DMS153 (cell line): ENCODE data around the gene SLC5A3.

Source experiments
- DNase-seq: peaks from one replicate; lab custom pipeline; 2025; lab: John Stamatoyannopoulos, UW

SLC5A3 gene

DNA sequence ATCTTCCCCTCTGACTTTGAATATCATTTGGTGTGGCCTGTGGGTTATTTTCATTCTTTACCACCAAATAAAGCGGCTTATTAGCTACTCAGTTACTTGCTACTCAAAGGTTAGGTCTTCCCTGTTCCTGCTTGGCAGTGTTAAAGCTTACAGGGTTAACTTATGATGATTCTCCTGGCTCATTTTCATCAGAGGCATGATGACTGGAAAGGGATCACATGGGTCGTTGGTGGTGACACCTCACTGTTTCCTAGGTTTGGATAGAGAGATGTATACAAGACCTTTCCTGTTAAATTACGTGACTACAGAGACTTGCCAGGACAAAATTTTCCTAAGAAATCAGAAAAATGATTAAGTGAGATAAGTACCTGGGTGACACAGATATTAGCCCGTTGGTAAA, 27.4 kb downstream of the SLC5A3 start:
- no peak for DNase-seq

DNA sequence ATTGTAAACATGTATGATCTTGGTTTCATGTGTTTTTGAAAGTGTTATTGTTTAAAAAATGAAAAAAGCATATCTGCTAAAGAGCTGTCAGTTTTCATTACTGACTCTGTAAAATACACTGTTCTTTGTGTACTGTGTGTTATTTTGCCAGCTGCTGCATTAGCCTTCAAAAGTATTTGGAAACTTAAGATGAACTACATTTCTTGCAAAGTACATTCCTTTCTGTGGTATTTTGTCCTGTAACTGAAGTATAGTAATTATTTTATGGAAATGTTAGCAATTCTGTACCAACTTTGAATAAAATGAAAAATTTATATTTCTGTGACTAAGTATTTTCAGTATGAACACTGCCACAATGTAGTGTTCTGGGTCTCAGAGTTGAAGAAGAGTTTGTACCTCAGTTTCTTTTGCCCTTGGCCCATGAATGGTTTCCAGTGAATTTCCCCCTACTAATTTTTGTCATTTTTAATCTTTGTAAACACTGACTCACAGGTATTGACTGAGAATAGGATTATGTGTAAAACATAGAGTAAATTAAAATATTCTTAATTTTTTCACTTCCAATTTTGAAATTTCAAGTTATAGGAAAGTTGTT, 32.7 kb downstream of the SLC5A3 start:
- DNase-seq, result no peak

DNA sequence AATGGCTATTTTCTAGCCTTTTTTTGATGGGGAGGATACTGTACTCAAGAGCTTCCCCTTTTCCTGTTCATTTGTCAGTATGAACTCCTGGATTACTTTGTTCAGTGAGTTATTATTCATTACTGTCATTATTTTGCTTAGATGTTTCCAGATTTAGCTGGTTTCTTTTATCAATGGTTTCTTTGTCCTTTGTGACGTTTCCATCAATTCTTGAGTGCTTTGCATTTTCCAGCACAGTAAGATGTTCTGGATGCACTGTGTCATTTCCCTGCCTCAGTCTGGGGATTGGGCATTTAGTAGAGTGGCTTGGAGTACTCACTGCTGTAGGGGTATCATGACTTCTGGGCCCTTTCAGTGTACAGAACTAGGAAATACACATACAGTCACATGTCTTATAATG, 34.2 kb downstream of the SLC5A3 start:
- DNase-seq, result no peak

DNA sequence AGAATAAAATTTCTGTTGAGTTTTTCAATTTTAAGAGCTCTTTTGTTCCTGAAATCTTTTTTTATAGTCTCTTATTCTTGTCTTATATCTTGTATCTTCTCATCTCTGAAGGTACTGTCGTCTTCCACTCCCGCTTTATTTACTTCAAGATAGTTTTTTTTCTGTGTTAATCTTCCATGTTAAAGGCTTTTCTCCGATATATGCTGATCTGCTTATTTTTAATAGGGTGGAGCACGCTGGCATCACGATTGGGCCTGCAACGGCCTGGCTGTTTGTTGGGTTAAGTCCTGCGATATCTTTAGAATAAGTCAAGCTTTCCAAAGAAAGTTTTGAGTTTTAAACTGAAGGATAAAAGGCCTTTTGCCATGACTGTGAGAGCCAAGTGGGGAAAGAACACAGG, 35.7 kb downstream of the SLC5A3 start:
- no peak for DNase-seq

DNA sequence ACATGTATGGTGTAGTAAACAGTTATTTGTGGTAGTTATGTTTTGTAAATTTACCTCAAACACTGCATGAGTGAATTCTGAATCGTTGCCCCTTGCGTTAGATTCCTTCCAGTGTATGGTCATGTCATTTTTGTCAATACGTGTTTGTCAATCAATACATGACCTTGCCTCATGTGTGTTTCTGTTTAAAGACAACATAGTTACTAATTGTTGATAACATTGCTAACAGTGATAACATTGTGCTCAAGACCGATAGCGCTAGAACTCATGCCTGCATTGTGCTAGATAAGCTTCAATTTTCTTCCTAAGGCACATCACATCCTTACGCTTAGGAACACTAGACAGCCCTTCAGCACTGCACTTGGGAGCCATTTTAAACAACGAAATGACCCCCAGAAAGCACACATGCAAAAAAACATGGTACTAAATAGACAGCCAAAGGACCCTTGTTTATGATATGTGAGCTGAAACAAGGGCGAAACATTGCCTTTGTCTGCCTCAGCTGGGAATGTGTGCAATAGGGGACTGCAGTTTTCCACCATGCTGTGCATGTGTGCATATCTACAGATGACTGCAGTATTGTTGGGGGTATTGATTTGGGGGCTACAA, 37.3 kb downstream of the SLC5A3 start:
- DNase-seq, result no peak

DNA sequence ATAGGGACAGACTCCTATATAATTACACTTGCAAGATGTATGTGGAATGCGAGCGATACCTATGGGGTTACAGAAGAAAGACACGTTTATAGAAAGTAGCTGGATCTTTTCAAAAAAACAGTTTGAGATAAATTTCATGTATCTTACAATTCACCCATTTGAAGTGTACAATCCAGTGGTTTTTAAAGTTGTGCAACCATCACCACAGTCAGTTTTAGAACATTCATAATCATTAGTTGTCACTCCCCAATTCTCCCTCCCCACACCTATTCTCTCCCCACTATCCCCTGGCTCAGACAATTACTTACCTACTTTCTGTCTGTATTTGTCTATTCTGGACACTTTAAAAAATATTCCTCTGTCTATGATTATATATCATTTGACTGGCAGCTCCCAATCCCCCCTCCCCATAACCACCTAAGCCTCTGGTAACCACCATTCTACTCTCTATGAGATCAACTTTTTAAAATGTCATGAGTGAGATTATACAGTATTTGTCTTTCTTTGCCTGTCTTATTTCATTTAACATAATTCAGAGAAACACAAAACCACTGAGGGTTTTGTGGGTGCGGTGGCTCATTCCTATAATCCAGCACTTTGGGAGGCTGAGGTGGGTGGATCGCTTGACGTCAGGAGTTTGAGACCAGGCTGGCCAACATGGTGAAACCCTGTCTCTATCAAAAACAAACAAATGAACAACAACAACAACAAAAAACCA, 39.1 kb downstream of the SLC5A3 start:
- DNase-seq, result no peak

DNA sequence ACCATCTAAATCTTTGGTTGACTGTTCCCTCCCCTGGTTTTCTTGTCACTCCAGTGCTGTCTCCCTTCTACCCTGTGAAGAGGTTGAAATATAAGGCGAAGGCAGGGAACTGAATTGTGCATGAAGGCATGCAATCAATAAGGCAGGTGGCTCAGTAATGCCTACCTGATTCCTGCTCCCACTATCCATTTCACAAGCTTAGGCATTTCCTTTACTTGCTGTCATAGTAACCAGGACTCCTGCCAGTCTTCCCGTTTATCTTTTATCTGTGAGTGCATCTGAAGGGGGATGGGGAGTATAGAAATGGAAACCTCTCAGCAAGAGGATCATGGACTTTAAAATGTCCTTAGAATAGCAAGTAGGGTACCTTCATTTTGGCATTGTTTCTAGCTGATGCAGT, 40.5 kb downstream of the SLC5A3 start:
- no peak for DNase-seq

DNA sequence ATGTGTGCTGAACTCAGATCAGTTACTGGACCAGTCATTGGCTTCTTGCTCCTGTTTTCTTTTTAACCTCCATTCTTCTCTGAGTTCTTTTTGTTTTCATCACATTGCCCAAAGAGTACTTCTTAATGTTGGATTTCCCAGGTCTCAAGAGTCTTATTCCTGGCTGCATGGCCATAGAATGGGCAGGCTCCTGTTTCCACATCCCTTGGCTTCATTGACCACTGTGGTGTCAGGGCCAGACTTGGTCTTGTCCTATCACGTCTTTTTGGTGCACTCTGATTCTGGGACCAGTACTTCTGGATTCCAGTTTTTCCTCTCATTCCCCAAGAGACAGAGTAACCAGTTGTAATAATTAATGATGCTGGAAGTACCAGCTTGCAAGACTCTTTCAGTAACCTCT, 41.8 kb downstream of the SLC5A3 start:
- no peak for DNase-seq

DNA sequence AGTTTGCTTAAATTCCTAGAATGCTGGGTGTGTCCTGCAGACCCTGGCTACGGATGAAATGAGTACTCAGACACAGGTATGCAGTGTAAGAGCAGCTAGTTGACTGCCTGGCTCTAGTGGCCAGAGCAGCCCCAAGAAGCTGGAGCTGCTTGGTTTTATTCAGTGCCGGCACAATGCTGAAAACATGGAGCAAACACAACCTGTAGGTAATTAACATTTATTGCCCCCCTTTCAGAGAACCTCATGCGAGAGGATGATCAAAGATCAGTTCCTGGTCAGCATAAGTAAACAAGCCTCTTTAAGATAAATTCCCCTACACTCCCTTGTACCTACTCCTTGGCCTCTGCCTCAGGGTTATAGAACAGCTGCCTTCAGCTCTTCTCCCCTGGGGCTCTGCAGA, 43.2 kb downstream of the SLC5A3 start:
- no peak for DNase-seq

DNA sequence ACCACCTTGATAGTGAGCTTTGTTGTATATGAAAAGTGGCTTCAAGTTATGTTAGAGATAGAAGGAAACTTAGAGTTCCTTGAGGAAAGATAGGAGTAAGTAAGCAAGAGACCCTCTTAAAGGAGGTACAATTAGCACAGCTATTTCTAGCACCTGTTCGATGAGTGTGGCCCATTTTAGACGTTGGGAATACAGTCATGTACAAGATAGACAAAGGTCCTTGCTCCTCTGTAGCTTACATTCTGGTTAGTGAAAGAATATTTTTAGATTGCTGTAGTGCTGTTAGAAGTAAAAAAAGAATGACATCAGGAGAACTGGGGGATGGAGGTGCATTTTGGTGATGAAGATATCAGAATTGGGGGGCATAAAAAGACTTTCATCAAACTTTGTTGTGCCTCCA, 47.5 kb downstream of the SLC5A3 start:
- DNase-seq, result no peak

DNA sequence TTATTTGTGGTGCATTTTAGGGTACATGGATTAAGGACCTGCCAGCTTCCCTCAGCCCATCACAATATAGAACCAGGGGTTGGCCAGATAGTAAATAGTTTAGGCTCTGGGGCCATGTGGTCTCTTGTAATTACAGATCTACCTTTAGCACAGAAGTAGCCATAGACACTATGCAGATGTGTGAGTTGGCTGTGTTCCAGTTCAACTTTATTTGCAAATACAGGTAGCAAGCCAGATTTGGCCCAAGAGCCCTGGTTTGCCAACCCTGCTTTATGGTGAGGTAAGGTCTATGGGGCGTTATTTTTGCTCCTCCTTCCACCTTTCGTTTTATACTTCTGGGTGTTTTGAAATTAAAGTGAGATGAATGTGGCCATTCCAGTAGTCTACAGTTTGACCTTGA, 48.7 kb downstream of the SLC5A3 start:
- no peak for DNase-seq
